Vagina (tissue), 2 donors: ENCODE data around the gene ZC3H4. TPM values are rescaled to one million over a fixed set of nuclear protein-coding genes. Genes with fewer than 3 reads are reported as not detected.

Source experiments
- DNase-seq, 2 donors: peaks; one replicate each; pipeline ENCODE4 v3.0.0-alpha.2; 2017; ENCODE audit errors: extremely low spot score in 2 of 2
- H3K27ac ChIP-seq: fragments of 200-600 bp; sonication (generic); one replicate; pipeline ENCODE4 v1.5.1; 2019
- H3K27me3 ChIP-seq: fragments of 200-600 bp; sonication (generic); one replicate; pipeline ENCODE4 v1.5.1; 2019
- H3K36me3 ChIP-seq, 2 donors: fragments of 200-600 bp; sonication (generic); one replicate each; pipeline ENCODE4 v1.5.1; 2017 to 2019
- H3K4me1 ChIP-seq: fragments of 200-600 bp; sonication (generic); one replicate; pipeline ENCODE4 v1.5.1; 2019
- H3K4me3 ChIP-seq, 2 donors: fragments of 200-600 bp; sonication (generic); 1 replicate in 1 of 2; 2 replicates in 1 of 2; pipeline ENCODE4 v1.5.1; 2016 to 2019
- H3K9me3 ChIP-seq: fragments of 200-600 bp; sonication (generic); one replicate; pipeline ENCODE4 v1.5.1; 2019
- POLR2A ChIP-seq, 2 donors: fragments of 450-650 bp; IDR thresholded peaks; one replicate each; pipeline ENCODE4 v1.6.1; 2017; ENCODE audit warnings: antibody characterized with exemption in 2 of 2, mild to moderate bottlenecking in 2 of 2, moderate library complexity in 2 of 2
- POLR2AphosphoS5 ChIP-seq, 2 donors: sonication (generic); formaldehyde crosslinking; IDR thresholded peaks; one replicate each; pipeline ENCODE4 v1.9.0; 2017; ENCODE audit warnings: antibody characterized with exemption in 2 of 2, mild to moderate bottlenecking in 2 of 2, low read depth in 1 of 2; ENCODE audit not compliant: insufficient read depth in 1 of 2
- intact Hi-C: fragments of 100-400 bp; cut with DNase I; formaldehyde crosslinking; loops from one replicate; pipeline ENCODE4 v1.15.1; 2023
- total RNA-seq: library from RNA; depleted of rRNA; stranded (reverse); fragments of >200 nt; gene quantifications from one replicate; pipeline ENCODE4 v1.2.3, GENCODE V29; 2016
- TF ChIP-seq, protein P1 (sequence below), 3 experiments: fragments of 450-650 bp in 2 of 3; fragments of 200-600 bp in 1 of 3; sonication (generic) in 1 of 3; IDR thresholded peaks; one replicate each; pipeline ENCODE4 v1.5.1; 2017 to 2019; ENCODE audit warnings: antibody characterized with exemption in 3 of 3, mild to moderate bottlenecking in 2 of 3, moderate library complexity in 2 of 3

Gene ZC3H4
- total RNA-seq, 1 donor from 2014 or later, result 21.9 TPM

GRCh38 chr19:47020992-47021496 is 92.5 kb downstream of the ZC3H4 start:
- Histone ChIP-seq H3K27me3 (peaks cover 12% of the 10 kb centered on the region), H3K27ac (no peak overlapping the region), H3K36me3 (no peaks in the 10 kb centered on the region), H3K9me3 (no peaks in the 10 kb centered on the region), H3K4me1 (peaks cover 26% of the 10 kb centered on the region), H3K4me3 (peak overlapping the region in 1 of 2 donors; percentile 34)
- DNase-seq, result no peak
- intact Hi-C loops, result no loop called here
- TF ChIP-seq POLR2A (IDR thresholded peaks at IDR 0.05) (no peak), POLR2AphosphoS5 (IDR thresholded peaks at IDR 0.05; ENCODE audit: insufficient read depth in 1 of 2, low read depth in 1 of 2) (no peak)
- TF ChIP-seq, protein P1, sequence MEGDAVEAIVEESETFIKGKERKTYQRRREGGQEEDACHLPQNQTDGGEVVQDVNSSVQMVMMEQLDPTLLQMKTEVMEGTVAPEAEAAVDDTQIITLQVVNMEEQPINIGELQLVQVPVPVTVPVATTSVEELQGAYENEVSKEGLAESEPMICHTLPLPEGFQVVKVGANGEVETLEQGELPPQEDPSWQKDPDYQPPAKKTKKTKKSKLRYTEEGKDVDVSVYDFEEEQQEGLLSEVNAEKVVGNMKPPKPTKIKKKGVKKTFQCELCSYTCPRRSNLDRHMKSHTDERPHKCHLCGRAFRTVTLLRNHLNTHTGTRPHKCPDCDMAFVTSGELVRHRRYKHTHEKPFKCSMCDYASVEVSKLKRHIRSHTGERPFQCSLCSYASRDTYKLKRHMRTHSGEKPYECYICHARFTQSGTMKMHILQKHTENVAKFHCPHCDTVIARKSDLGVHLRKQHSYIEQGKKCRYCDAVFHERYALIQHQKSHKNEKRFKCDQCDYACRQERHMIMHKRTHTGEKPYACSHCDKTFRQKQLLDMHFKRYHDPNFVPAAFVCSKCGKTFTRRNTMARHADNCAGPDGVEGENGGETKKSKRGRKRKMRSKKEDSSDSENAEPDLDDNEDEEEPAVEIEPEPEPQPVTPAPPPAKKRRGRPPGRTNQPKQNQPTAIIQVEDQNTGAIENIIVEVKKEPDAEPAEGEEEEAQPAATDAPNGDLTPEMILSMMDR (IDR thresholded peaks at IDR 0.05), result no peak

- no peak for DNase-seq
- Histone ChIP-seq H3K4me3 (peak overlapping the region; percentile 20 to 34), H3K36me3 (no peaks in the 10 kb centered on the region), H3K9me3 (no peaks in the 10 kb centered on the region), H3K4me1 (peaks cover 26% of the 10 kb centered on the region), H3K27ac (no peak overlapping the region), H3K27me3 (peaks cover 12% of the 10 kb centered on the region)
- TF ChIP-seq, protein P1 (IDR thresholded peaks at IDR 0.05), result no peak
- TF ChIP-seq POLR2AphosphoS5 (IDR thresholded peaks at IDR 0.05; ENCODE audit: insufficient read depth in 1 of 2, low read depth in 1 of 2), result no peak
- TF ChIP-seq POLR2A (IDR thresholded peaks at IDR 0.05), result no peak
- intact Hi-C loops, result no loop called here
These were observed 93.3 kb downstream of the ZC3H4 start for GRCh38 chr19:47020132-47020805.

- peaks cover 12% of the 10 kb centered on the region for H3K27me3 ChIP-seq
- H3K4me3 ChIP-seq, result peak within 1 kb of the TSS; percentile 20 to 34
- H3K36me3 ChIP-seq, result no peaks in the 10 kb centered on the region
- no peak for DNase-seq
- H3K9me3 ChIP-seq, result no peaks in the 10 kb centered on the region
- H3K27ac ChIP-seq, result no peak within 1 kb of the TSS
- H3K4me1 ChIP-seq, result peaks cover 26% of the 10 kb centered on the region
- TF ChIP-seq, protein P1 (IDR thresholded peaks at IDR 0.05), result no peak
- TF ChIP-seq POLR2A (IDR thresholded peaks at IDR 0.05) (no peak), POLR2AphosphoS5 (IDR thresholded peaks at IDR 0.05; ENCODE audit: insufficient read depth in 1 of 2, low read depth in 1 of 2) (no peak)
- intact Hi-C loops, result no loop called here
These were observed 94.0 kb downstream of the ZC3H4 start, which contains the start of gene NPAS1 for GRCh38 chr19:47019431-47020041. TSS of gene NPAS1 (plus strand) at chr19:47019837. CDS start at chr19:47021048, 1,211 bp downstream.

GRCh38 chr19:47018923-47019322 is 94.7 kb downstream of the ZC3H4 start:
- intact Hi-C loops, result no loop called here
- TF ChIP-seq, protein P1 (IDR thresholded peaks at IDR 0.05), result no peak
- no peak for TF ChIP-seq POLR2AphosphoS5 (IDR thresholded peaks at IDR 0.05; ENCODE audit: insufficient read depth in 1 of 2, low read depth in 1 of 2)
- no peak for TF ChIP-seq POLR2A (IDR thresholded peaks at IDR 0.05)
- Histone ChIP-seq H3K4me3 (no peak overlapping the region), H3K36me3 (no peaks in the 10 kb centered on the region), H3K4me1 (peaks cover 26% of the 10 kb centered on the region), H3K9me3 (no peaks in the 10 kb centered on the region), H3K27me3 (peaks cover 12% of the 10 kb centered on the region), H3K27ac (no peak overlapping the region)
- DNase-seq, result no peak

Other genes starting within 250 kb of the ZC3H4 start
- gene NPAS1, start 93.9 kb downstream of the ZC3H4 start, total RNA-seq, result 0.49 TPM
- 36.3 TPM for gene TMEM160, start 65.2 kb downstream of the ZC3H4 start, total RNA-seq
- 32.7 TPM for gene SAE1, start 17.1 kb upstream of the ZC3H4 start, total RNA-seq
- 4.7 TPM for gene BBC3, start 117.4 kb upstream of the ZC3H4 start, total RNA-seq
- 19.2 TPM for gene CCDC9, start 142.7 kb upstream of the ZC3H4 start, total RNA-seq
- gene INAFM1, start 161.1 kb upstream of the ZC3H4 start, total RNA-seq, result 18.9 TPM
- 12.5 TPM for gene C5AR1, start 196.1 kb upstream of the ZC3H4 start, total RNA-seq
- gene C5AR2, start 218.4 kb upstream of the ZC3H4 start, total RNA-seq, result 15.2 TPM
- 15.2 TPM for gene DHX34, start 235.5 kb upstream of the ZC3H4 start, total RNA-seq